ENCODE measurements around the gene CDK6.

Gene CDK6

GRCh38 chr7:92765725-92766124, 70.6 kb downstream of the CDK6 start:
- H3K9me3 ChIP-seq (ENCODE audit: control insufficient read depth, low read length), result no peaks in the 10 kb centered on the region
- no peak overlapping the region for H3K9ac ChIP-seq
- no peaks in the 10 kb centered on the region for H3K27me3 ChIP-seq (ENCODE audit: control insufficient read depth, insufficient read depth, low read length)
- H3K4me3 ChIP-seq (ENCODE audit: low read depth, low read length), result no peak overlapping the region
- no peaks in the 10 kb centered on the region for H3K36me3 ChIP-seq (ENCODE audit: control insufficient read depth, insufficient read depth, low read length)
- peaks cover 19% of the 10 kb centered on the region for H3K79me2 ChIP-seq
- TF ChIP-seq CTCF (IDR thresholded peaks at IDR 0.05), result no peak
- no peak overlapping the region for H3K27ac ChIP-seq
- peaks cover 16% of the 10 kb centered on the region for H3K4me1 ChIP-seq
- H3K4me2 ChIP-seq (ENCODE audit: low read length), result no peak overlapping the region
- H2AFZ ChIP-seq, result no peak overlapping the region

GRCh38 chr7:92763636-92764423, 72.5 kb downstream of the CDK6 start:
- TF ChIP-seq CTCF (IDR thresholded peaks at IDR 0.05), result no peak
- peaks cover 16% of the 10 kb centered on the region for H3K4me1 ChIP-seq
- H3K9me3 ChIP-seq (ENCODE audit: control insufficient read depth, low read length), result no peaks in the 10 kb centered on the region
- H3K27ac ChIP-seq, result no peak overlapping the region
- no peak overlapping the region for H2AFZ ChIP-seq
- no peak overlapping the region for H3K9ac ChIP-seq
- no peak overlapping the region for H3K4me2 ChIP-seq (ENCODE audit: low read length)
- no peaks in the 10 kb centered on the region for H3K36me3 ChIP-seq (ENCODE audit: control insufficient read depth, insufficient read depth, low read length)
- H3K4me3 ChIP-seq (ENCODE audit: low read depth, low read length), result no peak overlapping the region
- no peaks in the 10 kb centered on the region for H3K27me3 ChIP-seq (ENCODE audit: control insufficient read depth, insufficient read depth, low read length)
- peaks cover 19% of the 10 kb centered on the region for H3K79me2 ChIP-seq

GRCh38 chr7:92762851-92763250, 73.5 kb downstream of the CDK6 start:
- no peaks in the 10 kb centered on the region for H3K27me3 ChIP-seq (ENCODE audit: control insufficient read depth, insufficient read depth, low read length)
- no peak overlapping the region for H3K4me2 ChIP-seq (ENCODE audit: low read length)
- peaks cover 21% of the 10 kb centered on the region for H3K79me2 ChIP-seq
- H3K4me1 ChIP-seq, result peaks cover 16% of the 10 kb centered on the region
- H3K9me3 ChIP-seq (ENCODE audit: control insufficient read depth, low read length), result no peaks in the 10 kb centered on the region
- no peak for TF ChIP-seq CTCF (IDR thresholded peaks at IDR 0.05)
- no peak overlapping the region for H3K27ac ChIP-seq
- no peak overlapping the region for H3K9ac ChIP-seq
- H3K4me3 ChIP-seq (ENCODE audit: low read depth, low read length), result no peak overlapping the region
- H3K36me3 ChIP-seq (ENCODE audit: control insufficient read depth, insufficient read depth, low read length), result no peaks in the 10 kb centered on the region
- H2AFZ ChIP-seq, result no peak overlapping the region

- Histone ChIP-seq H3K9ac (no peak overlapping the region), H2AFZ (no peak overlapping the region), H3K79me2 (peaks cover 19% of the 10 kb centered on the region), H3K27me3 (ENCODE audit: control insufficient read depth, insufficient read depth, low read length) (no peaks in the 10 kb centered on the region), H3K9me3 (ENCODE audit: control insufficient read depth, low read length) (no peaks in the 10 kb centered on the region), H3K4me1 (peaks cover 15% of the 10 kb centered on the region), H3K4me2 (ENCODE audit: low read length) (no peak overlapping the region), H3K27ac (no peak overlapping the region), H3K36me3 (ENCODE audit: control insufficient read depth, insufficient read depth, low read length) (no peaks in the 10 kb centered on the region), H3K4me3 (ENCODE audit: low read depth, low read length) (no peak overlapping the region)
- TF ChIP-seq CTCF (IDR thresholded peaks at IDR 0.05), result no peak
These were observed 74.8 kb downstream of the CDK6 start for GRCh38 chr7:92761391-92762097.
